Karpas-422 (cell line): ENCODE data around the gene FBXL7. TPM values are rescaled to one million over a fixed set of nuclear protein-coding genes. Genes with fewer than 3 reads are reported as not detected.

ENCODE experiments used
- DNase-seq: peaks from one replicate; pipeline ENCODE4 v3.0.0-alpha.2; 2015
- H2AFZ ChIP-seq: fragments of 200-600 bp; sonication (generic); 2 replicates; pipeline ENCODE4 v1.6.1; 2014; ENCODE audit warnings: antibody characterized with exemption, low read length, mixed read lengths
- H3K27ac ChIP-seq: fragments of 200-600 bp; sonication (generic); 2 replicates; pipeline ENCODE4 v1.5.1; 2014; ENCODE audit warnings: mild to moderate bottlenecking, low read length, moderate library complexity
- H3K27me3 ChIP-seq: fragments of 200-600 bp; sonication (generic); 2 replicates; pipeline ENCODE4 v1.6.1; 2014; ENCODE audit warnings: low read length, mixed read lengths
- H3K36me3 ChIP-seq: fragments of 200-600 bp; sonication (generic); 2 replicates; pipeline ENCODE4 v1.6.1; 2014; ENCODE audit warnings: low read length, mixed read lengths; ENCODE audit not compliant: insufficient read depth
- H3K4me1 ChIP-seq: fragments of 200-600 bp; sonication (generic); 2 replicates; pipeline ENCODE4 v1.6.1; 2014; ENCODE audit warnings: mild to moderate bottlenecking, low read length, mixed read lengths
- H3K4me2 ChIP-seq: fragments of 200-600 bp; sonication (generic); 2 replicates; pipeline ENCODE4 v1.6.1; 2014; ENCODE audit warnings: low read length, low read depth, mild to moderate bottlenecking; ENCODE audit not compliant: poor library complexity, severe bottlenecking
- H3K4me3 ChIP-seq: fragments of 200-600 bp; sonication (generic); 2 replicates; pipeline ENCODE4 v1.5.1; 2014; ENCODE audit warnings: mild to moderate bottlenecking, antibody characterized with exemption, low read length, mixed read lengths
- H3K79me2 ChIP-seq: fragments of 200-600 bp; sonication (generic); 2 replicates; pipeline ENCODE4 v1.6.1; 2014; ENCODE audit warnings: mild to moderate bottlenecking, low read length, mixed read lengths
- H3K9ac ChIP-seq: fragments of 200-600 bp; sonication (generic); 2 replicates; pipeline ENCODE4 v1.6.0; 2014; ENCODE audit warnings: low read length
- H3K9me2 ChIP-seq: fragments of 200-600 bp; sonication (generic), shearing (Covaris generic); replicated peaks from 2 replicates; pipeline ENCODE4 v1.6.0; 2014; ENCODE audit warnings: mild to moderate bottlenecking, low read length, moderate library complexity; ENCODE audit not compliant: insufficient read depth
- H3K9me3 ChIP-seq: fragments of 300-700, 200-600 bp; sonication (generic); 2 replicates; pipeline ENCODE4 v1.6.1; 2014; ENCODE audit warnings: low read length, mixed read lengths
- H4K20me1 ChIP-seq: fragments of 200-600 bp; sonication (generic); 2 replicates; pipeline ENCODE4 v1.6.1; 2014; ENCODE audit warnings: mild to moderate bottlenecking, antibody characterized with exemption, low read length, low read depth; ENCODE audit not compliant: insufficient read depth
- total RNA-seq: library from RNA; depleted of rRNA; stranded (reverse); fragments of >200 nt; shearing (Covaris generic); gene quantifications from 2 replicates; pipeline ENCODE4 v1.2.3, GENCODE V29; 2014; ENCODE audit warnings: low replicate concordance

Gene FBXL7
- total RNA-seq, 1 experiment from 2014 or later, result not detected

DNA sequence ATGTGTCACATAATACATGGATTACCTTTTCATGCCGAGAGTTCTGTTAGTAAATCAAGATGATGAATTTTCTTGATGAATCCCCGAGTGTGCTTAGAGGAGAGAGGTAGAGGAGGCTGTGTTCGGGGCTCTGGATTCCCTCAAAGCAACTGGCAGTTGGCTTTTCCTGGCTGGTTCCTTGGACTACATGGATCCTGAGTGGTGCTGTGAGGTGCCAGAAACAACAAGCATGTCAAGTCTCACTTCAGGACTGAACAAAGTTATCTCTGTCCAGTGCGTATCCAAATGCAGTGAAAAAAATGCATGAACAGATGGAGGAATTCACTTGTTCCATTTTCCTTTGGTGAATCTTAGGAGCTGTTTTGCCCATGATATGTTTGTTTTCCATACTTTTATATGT lies 231.7 kb downstream of the FBXL7 start:
- H3K79me2 ChIP-seq, result no peaks in the 10 kb centered on the region
- no peaks in the 10 kb centered on the region for H3K9me2 ChIP-seq
- no peak overlapping the region for H2AFZ ChIP-seq
- no peak for DNase-seq
- peaks cover 7% of the 10 kb centered on the region for H3K9me3 ChIP-seq
- H3K36me3 ChIP-seq, result no peaks in the 10 kb centered on the region
- no peak overlapping the region for H3K27ac ChIP-seq
- H3K4me2 ChIP-seq, result no peak overlapping the region
- no peak overlapping the region for H3K4me3 ChIP-seq
- no peaks in the 10 kb centered on the region for H4K20me1 ChIP-seq
- H3K9ac ChIP-seq, result no peak overlapping the region
- H3K27me3 ChIP-seq, result no peaks in the 10 kb centered on the region
- H3K4me1 ChIP-seq, result no peaks in the 10 kb centered on the region

- Histone ChIP-seq H3K36me3 (no peaks in the 10 kb centered on the region), H3K27ac (no peak overlapping the region), H3K4me3 (no peak overlapping the region), H3K9ac (no peak overlapping the region), H2AFZ (no peak overlapping the region), H3K4me1 (no peaks in the 10 kb centered on the region), H3K79me2 (no peaks in the 10 kb centered on the region), H3K27me3 (no peaks in the 10 kb centered on the region), H3K4me2 (no peak overlapping the region), H3K9me2 (no peaks in the 10 kb centered on the region), H3K9me3 (peaks cover 10% of the 10 kb centered on the region), H4K20me1 (no peaks in the 10 kb centered on the region)
- no peak for DNase-seq
Observed at GRCh38 chr5:15734058-15734457, 234.1 kb downstream of the FBXL7 start.

DNA sequence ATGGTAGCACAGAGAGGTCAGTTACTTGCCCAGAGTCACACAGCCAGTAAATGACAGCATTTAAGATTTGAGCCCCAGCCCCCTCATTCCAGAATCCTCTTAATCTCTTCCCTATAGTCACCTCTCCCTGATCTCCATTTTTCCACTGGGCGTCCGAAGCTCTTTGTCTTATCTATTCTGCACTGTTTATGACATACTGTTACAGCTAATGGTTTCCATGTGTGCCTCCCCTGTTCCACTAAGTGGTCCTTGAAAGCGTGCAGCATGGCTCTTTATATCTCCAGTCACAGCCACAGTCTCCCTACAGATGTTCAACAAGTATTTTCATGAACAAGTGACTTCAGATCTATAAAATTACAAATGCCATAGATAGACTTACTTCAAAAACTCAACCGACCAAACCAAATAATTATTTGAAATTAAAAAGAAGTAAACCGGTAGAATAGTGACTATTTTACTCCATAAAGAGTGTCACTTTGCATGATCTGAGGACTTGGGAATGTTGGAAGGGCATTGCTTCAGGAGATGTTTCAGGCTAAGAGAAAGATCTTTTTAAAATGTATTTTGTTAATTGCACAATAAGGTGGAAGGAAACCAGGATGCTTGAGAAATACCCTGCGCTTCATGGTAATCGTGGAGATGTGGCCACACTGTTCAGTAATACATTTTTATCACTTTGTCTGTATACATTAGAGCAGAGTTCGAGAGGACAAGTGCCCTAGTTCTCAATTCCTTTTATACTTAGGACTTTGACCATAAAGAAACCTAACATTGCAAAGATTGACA lies 237.2 kb downstream of the FBXL7 start:
- H3K4me3 ChIP-seq, result no peak overlapping the region
- H3K27ac ChIP-seq, result no peak overlapping the region
- no peaks in the 10 kb centered on the region for H3K79me2 ChIP-seq
- DNase-seq, result no peak
- no peak overlapping the region for H3K4me2 ChIP-seq
- no peak overlapping the region for H2AFZ ChIP-seq
- peaks cover 21% of the 10 kb centered on the region for H3K9me3 ChIP-seq
- H3K4me1 ChIP-seq, result no peaks in the 10 kb centered on the region
- no peaks in the 10 kb centered on the region for H4K20me1 ChIP-seq
- H3K36me3 ChIP-seq, result no peaks in the 10 kb centered on the region
- H3K9ac ChIP-seq, result no peak overlapping the region
- no peaks in the 10 kb centered on the region for H3K9me2 ChIP-seq
- no peaks in the 10 kb centered on the region for H3K27me3 ChIP-seq

GRCh38 chr5:15737871-15738664 lies 238.1 kb downstream of the FBXL7 start:
- Histone ChIP-seq H3K4me2 (no peak overlapping the region), H3K27ac (no peak overlapping the region), H3K4me1 (no peaks in the 10 kb centered on the region), H3K9me3 (peaks cover 23% of the 10 kb centered on the region), H3K79me2 (no peaks in the 10 kb centered on the region), H4K20me1 (no peaks in the 10 kb centered on the region), H3K9me2 (no peaks in the 10 kb centered on the region), H3K9ac (no peak overlapping the region), H3K27me3 (no peaks in the 10 kb centered on the region), H3K4me3 (no peak overlapping the region), H2AFZ (no peak overlapping the region), H3K36me3 (no peaks in the 10 kb centered on the region)
- no peak for DNase-seq

GRCh38 chr5:15740383-15740782 lies 240.4 kb downstream of the FBXL7 start:
- Histone ChIP-seq H3K79me2 (no peaks in the 10 kb centered on the region), H3K9me3 (peaks cover 23% of the 10 kb centered on the region), H3K4me1 (no peaks in the 10 kb centered on the region), H4K20me1 (no peaks in the 10 kb centered on the region), H3K27me3 (no peaks in the 10 kb centered on the region), H3K27ac (no peak overlapping the region), H3K4me2 (no peak overlapping the region), H3K4me3 (no peak overlapping the region), H3K9me2 (no peaks in the 10 kb centered on the region), H3K36me3 (no peaks in the 10 kb centered on the region), H3K9ac (no peak overlapping the region), H2AFZ (no peak overlapping the region)
- no peak for DNase-seq

DNA sequence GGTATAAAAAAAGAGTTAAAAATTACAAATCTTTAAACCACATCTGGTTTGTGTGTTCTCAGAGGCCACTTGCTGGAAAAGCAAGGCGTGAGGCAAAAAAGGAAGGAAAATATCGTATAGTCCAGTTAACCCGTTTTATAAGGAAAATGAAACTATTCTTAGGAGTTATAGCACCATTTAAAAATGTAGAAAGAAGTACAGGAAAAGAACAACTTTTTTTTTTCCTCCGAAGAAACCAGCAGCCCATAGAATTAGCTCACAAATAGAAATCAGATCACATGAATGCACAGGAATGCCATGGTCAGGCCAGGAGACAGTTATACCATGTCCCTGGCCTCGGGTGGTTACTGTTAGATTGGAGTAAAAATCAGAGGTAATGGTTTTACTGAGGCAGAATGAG lies 241.6 kb downstream of the FBXL7 start:
- DNase-seq, result no peak
- Histone ChIP-seq H3K79me2 (no peaks in the 10 kb centered on the region), H4K20me1 (no peaks in the 10 kb centered on the region), H3K9ac (no peak overlapping the region), H2AFZ (no peak overlapping the region), H3K36me3 (no peaks in the 10 kb centered on the region), H3K4me3 (no peak overlapping the region), H3K4me1 (no peaks in the 10 kb centered on the region), H3K4me2 (no peak overlapping the region), H3K27me3 (no peaks in the 10 kb centered on the region), H3K9me3 (peaks cover 23% of the 10 kb centered on the region), H3K27ac (no peak overlapping the region), H3K9me2 (no peaks in the 10 kb centered on the region)

DNA sequence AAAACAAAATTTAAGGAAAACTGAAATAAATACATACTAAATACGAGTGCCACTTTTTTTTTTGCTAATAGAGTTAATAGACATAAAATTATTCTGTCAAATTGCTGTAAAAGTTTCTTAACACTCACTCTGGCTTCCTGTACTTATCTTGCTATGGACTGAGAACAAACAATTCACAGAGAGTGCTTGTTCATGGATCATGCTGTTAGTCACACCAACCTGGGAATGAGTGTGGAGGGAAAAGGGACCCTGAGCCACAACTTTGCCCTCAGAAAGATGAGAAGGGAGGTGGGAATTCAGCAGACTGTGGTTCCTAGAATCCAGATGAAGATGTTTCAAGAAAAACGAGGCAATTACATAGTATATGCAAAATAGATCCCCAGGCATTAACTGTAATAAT lies 246.9 kb downstream of the FBXL7 start:
- Histone ChIP-seq H3K9me3 (peaks cover 20% of the 10 kb centered on the region), H3K4me3 (no peak overlapping the region), H3K9ac (no peak overlapping the region), H3K36me3 (no peaks in the 10 kb centered on the region; the same call in 1 of the 2 replicates), H2AFZ (no peak overlapping the region), H3K27ac (no peak overlapping the region), H3K4me2 (no peak overlapping the region), H3K9me2 (no peaks in the 10 kb centered on the region), H3K4me1 (no peaks in the 10 kb centered on the region), H3K79me2 (no peaks in the 10 kb centered on the region), H3K27me3 (no peaks in the 10 kb centered on the region), H4K20me1 (no peaks in the 10 kb centered on the region)
- DNase-seq, result no peak

- no peaks in the 10 kb centered on the region; the same call in 1 of the 2 replicates for H3K36me3 ChIP-seq
- H3K79me2 ChIP-seq, result no peaks in the 10 kb centered on the region
- no peaks in the 10 kb centered on the region for H3K27me3 ChIP-seq
- H3K4me2 ChIP-seq, result no peak overlapping the region
- H4K20me1 ChIP-seq, result no peaks in the 10 kb centered on the region
- no peaks in the 10 kb centered on the region for H3K9me2 ChIP-seq
- H2AFZ ChIP-seq, result no peak overlapping the region
- no peaks in the 10 kb centered on the region for H3K4me1 ChIP-seq
- no peak overlapping the region for H3K9ac ChIP-seq
- H3K4me3 ChIP-seq, result no peak overlapping the region
- H3K27ac ChIP-seq, result no peak overlapping the region
- no peak for DNase-seq
- H3K9me3 ChIP-seq, result peaks cover 18% of the 10 kb centered on the region
Observed at GRCh38 chr5:15748266-15748665, 248.3 kb downstream of the FBXL7 start.
